Measurements from ENCODE around the gene RAB19.

- no peak for TF ChIP-seq CTCF (IDR thresholded peaks at IDR 0.05; ENCODE audit: insufficient read depth, low read length)
- TF ChIP-seq POLR2AphosphoS5 (IDR thresholded peaks at IDR 0.05; ENCODE audit: low read depth), result no peak
- no peak for TF ChIP-seq GABPA (IDR thresholded peaks at IDR 0.05; ENCODE audit: low read depth)
- TF ChIP-seq, protein P1, sequence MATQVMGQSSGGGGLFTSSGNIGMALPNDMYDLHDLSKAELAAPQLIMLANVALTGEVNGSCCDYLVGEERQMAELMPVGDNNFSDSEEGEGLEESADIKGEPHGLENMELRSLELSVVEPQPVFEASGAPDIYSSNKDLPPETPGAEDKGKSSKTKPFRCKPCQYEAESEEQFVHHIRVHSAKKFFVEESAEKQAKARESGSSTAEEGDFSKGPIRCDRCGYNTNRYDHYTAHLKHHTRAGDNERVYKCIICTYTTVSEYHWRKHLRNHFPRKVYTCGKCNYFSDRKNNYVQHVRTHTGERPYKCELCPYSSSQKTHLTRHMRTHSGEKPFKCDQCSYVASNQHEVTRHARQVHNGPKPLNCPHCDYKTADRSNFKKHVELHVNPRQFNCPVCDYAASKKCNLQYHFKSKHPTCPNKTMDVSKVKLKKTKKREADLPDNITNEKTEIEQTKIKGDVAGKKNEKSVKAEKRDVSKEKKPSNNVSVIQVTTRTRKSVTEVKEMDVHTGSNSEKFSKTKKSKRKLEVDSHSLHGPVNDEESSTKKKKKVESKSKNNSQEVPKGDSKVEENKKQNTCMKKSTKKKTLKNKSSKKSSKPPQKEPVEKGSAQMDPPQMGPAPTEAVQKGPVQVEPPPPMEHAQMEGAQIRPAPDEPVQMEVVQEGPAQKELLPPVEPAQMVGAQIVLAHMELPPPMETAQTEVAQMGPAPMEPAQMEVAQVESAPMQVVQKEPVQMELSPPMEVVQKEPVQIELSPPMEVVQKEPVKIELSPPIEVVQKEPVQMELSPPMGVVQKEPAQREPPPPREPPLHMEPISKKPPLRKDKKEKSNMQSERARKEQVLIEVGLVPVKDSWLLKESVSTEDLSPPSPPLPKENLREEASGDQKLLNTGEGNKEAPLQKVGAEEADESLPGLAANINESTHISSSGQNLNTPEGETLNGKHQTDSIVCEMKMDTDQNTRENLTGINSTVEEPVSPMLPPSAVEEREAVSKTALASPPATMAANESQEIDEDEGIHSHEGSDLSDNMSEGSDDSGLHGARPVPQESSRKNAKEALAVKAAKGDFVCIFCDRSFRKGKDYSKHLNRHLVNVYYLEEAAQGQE (IDR thresholded peaks at IDR 0.05; ENCODE audit: insufficient replicate concordance, low read depth), result no peak
- TF ChIP-seq SPI1 (IDR thresholded peaks at IDR 0.05; ENCODE audit: borderline replicate concordance, low read depth), result no peak
Observed at GRCh38 chr7:140358024-140358411, 45.8 kb upstream of the RAB19 start.

All from HL-60 (cell line).